SHP77 (cell line): Measurements from ENCODE around the gene SNAP91.
"Not testable (repeated sequence)": the region's sequence is repeated elsewhere in the genome, so short reads cannot be mapped to it uniquely, and the experiment has no call there.

Source experiments
- DNase-seq, 2 experiments: peaks; one replicate each; lab custom pipeline; 2025; lab: John Stamatoyannopoulos, UW

The SNAP91 gene, protein sequence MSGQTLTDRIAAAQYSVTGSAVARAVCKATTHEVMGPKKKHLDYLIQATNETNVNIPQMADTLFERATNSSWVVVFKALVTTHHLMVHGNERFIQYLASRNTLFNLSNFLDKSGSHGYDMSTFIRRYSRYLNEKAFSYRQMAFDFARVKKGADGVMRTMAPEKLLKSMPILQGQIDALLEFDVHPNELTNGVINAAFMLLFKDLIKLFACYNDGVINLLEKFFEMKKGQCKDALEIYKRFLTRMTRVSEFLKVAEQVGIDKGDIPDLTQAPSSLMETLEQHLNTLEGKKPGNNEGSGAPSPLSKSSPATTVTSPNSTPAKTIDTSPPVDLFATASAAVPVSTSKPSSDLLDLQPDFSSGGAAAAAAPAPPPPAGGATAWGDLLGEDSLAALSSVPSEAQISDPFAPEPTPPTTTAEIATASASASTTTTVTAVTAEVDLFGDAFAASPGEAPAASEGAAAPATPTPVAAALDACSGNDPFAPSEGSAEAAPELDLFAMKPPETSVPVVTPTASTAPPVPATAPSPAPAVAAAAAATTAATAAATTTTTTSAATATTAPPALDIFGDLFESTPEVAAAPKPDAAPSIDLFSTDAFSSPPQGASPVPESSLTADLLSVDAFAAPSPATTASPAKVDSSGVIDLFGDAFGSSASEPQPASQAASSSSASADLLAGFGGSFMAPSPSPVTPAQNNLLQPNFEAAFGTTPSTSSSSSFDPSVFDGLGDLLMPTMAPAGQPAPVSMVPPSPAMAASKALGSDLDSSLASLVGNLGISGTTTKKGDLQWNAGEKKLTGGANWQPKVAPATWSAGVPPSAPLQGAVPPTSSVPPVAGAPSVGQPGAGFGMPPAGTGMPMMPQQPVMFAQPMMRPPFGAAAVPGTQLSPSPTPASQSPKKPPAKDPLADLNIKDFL

GRCh38 chr6:83708970-83709747 lies at the start of gene SNAP91:
SNAP91 (minus strand) TSS chr6:83709101; CDS start chr6:83707927, 1,174 bp downstream.
- peak; percentile 65 to 81 for DNase-seq

DNA sequence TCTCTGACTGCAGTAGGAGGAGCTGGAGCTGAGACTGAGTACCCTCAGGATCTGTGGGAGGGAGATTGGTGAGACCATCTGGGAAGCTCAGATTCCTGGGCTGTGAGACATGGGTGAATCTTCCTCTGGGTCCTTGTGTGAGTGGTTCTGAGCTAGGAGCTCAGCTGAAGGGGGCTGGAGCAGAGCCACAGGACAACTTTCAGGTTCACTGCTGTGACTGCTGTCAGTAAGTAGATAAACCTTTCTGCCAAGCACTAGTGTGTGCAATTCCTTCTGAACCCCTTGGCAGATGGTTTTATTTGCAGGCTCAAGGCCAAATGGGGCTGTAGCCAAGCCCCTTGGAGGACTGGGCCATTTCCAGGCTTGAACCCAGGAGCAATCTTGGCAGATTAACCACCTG lies 49.6 kb upstream of the SNAP91 start:
- DNase-seq: no peak

DNA sequence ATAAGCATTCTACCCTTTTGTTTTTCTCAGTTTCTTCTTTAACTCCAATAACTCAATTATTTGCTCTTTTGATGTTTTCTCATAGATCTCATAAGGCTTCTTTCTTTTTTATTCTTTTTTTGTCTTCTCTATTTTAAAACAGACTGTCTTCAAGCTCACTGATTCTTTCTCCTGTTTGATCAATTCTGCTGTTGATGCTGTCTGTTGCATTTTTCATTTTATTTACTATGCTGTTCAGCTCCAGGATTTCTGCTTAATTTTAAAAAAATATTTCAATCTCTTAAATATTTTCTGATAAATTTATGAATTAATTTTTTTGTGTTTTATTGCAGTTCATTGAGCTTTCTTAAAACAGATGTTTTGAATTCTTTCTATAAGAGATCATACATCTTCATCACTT lies 48.1 kb upstream of the SNAP91 start:
- DNase-seq: no peak

GRCh38 chr6:83756565-83756964 lies 47.7 kb upstream of the SNAP91 start:
- no peak for DNase-seq

DNA sequence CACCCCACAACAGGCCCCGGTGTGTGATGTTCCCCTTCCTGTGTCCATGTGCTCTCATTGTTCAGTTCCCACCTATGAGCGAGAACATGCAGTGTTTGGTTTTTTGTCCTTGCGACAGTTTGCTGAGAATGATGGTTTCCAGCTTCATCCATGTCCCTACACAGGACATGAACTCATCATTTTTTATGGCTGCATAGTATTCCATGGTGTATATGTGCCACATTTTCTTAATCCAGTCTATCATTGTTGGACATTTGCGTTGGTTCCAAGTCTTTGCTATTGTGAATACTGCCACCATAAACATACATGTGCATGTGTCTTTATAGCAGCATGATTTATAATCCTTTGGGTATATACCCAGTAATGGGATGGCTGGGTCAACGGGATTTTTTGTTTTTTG lies 43.5 kb upstream of the SNAP91 start:
- DNase-seq: not testable (repeated sequence)

DNA sequence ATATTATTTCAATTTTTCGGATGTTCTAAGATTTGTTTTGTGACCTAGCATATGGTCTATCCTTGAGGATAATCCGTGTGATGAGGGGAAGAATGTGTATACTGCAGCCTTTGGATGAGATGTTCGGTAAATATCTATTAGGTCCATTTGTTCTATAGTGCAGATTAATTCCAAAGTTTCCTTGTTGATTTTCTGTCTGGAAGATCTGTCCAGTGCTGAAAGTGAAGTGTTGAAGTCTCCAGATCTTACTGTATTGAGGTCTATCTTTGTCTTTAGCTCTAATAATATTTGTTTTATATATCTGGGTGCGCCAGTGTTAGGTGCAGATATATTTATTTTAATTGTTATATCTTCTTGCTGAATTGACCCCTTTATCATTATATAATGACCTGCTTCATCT lies 32.2 kb upstream of the SNAP91 start:
- DNase-seq: no peak

- no peak for DNase-seq
Measured at GRCh38 chr6:83735461-83735860, 26.6 kb upstream of the SNAP91 start.

DNA sequence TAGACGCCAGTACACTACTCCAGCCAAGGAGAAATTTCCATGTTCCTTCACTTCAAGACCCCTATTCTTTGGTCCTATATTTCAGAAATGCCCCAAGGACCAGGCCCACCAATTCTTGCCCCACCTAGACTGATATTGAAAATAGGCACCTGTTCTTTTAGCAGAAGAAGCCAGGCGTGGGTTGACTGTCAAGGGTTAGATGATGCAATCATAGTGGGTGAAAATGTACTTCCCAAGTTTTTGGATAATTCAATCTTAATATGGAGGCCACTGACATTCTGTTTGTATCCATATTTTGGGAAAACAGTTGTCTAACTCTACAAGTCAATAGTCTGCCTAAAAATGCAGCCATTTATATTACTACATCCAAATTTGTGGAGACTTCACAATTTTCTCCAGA lies 21.0 kb upstream of the SNAP91 start:
- no peak for DNase-seq

DNA sequence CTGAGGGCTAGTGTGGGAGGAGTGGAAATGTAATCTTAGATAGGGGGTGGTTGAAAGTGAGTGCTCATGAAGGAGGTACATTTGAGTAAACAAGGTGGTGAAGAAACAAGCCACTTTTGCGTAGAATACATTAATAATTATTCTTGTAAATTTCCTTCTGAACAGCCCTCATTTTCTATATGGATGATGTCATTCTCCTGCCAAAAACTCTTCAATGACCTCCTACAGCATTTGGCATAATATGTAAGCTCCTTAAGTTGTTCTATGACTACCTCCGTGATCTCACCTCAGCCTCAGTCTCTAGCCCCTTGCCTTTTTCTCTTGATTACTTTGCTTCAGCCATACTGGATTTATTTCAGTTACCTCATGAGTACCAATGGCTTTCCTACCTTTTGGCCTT lies 14.0 kb upstream of the SNAP91 start:
- no peak for DNase-seq

GRCh38 chr6:83717809-83718208 lies 8.9 kb upstream of the SNAP91 start:
- DNase-seq: no peak

DNA sequence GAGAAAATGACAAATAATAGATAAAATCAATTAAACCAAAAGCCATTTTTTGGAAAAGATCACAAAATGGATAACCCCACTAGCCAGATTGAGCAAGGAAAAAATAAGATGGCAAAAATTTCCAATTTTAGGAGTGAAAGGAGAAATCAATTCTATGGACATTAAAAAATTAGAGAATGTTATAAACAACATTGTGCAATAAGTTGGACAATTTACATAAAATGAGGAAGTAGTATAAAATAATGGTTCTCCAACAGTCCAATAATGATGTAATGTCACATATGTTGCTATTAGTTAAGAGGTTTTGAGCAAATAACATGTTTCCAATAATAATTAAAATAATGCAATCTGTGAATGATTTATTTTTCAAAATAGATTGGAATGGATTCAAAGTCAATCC lies 3.1 kb upstream of the SNAP91 start:
- no peak for DNase-seq

DNA sequence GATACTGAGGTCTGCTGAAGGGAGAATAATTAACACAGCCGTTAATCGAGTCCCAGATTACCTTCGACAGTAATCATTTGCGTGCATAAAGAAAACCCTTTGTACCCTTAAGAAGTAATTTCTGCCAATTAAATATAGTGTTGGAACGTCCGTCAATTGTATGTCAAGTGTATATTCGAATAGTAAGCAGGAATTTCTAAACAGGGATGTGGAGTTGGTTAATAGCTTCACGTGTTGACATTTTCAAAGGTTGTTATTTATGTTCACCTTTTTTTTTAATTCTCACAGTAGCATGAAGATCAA lies 798 bp upstream of the SNAP91 start:
- DNase-seq: no peak

DNA sequence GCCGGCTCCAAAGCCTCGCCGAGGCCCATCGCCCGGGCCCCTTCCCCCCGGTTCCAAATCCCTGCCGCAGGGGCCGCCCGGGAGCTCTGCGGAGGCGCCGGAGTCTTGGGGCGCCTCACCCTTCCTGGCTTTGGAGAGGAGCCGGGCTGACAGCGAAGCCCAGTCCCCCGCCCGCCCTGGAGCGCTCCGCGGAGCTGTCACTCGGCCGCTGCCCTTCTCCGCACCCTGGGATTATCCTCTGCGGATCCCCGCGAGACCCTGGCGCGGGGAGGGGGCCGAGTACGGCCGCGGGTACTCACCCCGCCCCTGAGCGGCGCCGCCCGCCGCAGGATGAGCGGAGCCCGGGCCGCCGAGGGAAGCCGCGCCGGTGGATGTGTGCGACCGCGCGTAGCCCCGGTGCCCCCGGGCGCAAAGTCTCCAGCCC lies 343 bp downstream of the SNAP91 start:
- DNase-seq: peak; percentile 7 to 38

DNA sequence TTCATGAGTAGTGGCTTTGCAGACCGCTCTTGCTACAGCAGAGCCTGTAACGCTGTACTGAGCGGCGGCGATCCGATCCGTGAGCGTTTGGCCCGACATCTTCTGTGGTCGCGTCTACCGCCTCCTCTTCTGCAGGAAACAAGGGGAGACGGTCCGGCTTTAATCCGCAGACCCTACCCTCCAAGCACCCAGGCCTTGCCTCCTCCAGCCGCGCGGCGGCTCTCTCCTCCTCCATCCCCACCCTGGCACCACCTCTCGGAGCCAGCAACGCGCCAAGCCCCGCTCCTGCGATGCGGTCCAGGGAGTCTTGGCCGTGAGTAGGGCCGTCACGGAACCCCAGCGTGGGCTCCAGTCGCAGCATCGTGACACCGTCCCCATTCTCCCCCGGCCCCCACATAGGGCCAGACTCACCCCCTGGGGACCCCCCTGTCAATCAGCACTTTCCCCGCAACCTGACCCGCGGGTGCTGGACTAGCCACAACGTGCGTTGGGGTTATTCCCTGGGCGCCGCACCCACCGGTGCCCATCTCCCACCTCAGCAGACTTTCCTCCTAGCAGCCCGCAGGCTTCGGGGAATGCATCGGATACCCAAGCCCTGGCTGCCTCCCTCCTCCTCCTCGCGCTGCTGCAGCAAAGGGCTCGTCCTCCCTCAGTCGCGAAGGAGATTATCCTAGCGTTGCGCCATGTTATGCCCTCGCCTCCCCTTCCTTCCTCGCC lies 914 bp downstream of the SNAP91 start:
- DNase-seq: peak; percentile 9 to 17

- DNase-seq: no peak
Measured at GRCh38 chr6:83702749-83703148, 6.2 kb downstream of the SNAP91 start.

- DNase-seq: no peak
Measured at GRCh38 chr6:83702077-83702476, 6.8 kb downstream of the SNAP91 start.

GRCh38 chr6:83696674-83697073 lies 12.2 kb downstream of the SNAP91 start:
- DNase-seq: no peak

DNA sequence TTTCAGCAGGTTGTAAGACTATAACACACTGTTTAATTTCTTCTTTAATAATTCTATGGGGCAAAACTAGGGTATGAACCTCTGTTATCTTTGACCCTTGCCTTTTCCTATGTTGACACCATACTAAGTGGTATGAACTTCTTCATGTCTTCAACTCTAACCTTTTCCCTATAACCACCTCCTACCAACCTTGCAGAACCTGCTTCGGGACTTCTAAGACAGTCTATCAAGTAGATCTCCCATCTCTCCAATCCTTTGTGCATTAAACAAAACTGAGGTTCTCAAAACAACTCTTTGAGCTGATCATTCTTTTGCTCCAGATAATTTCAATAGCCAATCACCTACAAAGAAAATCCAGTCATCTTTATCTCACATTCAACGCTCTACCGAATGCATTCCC lies 23.4 kb downstream of the SNAP91 start:
- DNase-seq: no peak

DNA sequence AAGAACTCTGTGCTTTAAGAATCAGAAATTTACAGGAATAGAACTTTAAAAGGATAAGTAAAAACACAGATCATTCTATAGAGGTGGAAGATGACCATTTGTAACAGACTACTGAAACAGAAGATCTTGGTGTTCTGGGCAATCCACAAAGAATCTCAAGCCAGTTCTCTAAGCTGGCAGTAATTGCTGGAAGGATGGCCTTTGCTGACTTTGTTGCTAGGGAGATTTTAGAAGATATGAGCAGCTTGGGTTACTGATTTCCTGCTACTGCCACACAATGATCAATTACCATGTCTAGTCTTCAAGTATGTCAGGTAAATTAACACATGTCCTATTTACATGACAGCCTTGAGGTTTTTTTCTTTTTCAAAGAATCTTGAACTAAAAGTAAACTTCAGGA lies 31.1 kb downstream of the SNAP91 start:
- DNase-seq: no peak

- no peak for DNase-seq
Measured at GRCh38 chr6:83637953-83638352, 70.9 kb downstream of the SNAP91 start.

DNA sequence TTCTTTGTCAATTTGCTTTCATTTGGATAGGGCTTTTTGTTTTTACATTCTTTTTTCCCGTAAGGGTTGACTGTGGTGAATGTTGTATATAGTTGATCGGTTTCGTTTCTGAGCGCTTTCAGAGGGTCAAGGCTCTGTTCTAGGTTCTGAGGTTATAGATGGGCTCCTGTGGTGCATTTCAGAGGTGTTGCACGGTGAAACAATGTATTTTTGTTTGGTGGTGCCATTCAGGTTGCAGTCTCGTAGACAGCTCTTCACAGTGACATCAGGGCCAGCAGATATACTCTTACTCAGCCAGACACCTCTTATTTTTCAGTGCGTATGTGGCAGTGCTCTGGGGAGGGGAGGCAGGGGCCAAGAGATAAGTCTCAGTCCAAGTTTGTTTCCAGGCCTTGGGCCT lies 72.1 kb downstream of the SNAP91 start:
- no peak for DNase-seq

DNA sequence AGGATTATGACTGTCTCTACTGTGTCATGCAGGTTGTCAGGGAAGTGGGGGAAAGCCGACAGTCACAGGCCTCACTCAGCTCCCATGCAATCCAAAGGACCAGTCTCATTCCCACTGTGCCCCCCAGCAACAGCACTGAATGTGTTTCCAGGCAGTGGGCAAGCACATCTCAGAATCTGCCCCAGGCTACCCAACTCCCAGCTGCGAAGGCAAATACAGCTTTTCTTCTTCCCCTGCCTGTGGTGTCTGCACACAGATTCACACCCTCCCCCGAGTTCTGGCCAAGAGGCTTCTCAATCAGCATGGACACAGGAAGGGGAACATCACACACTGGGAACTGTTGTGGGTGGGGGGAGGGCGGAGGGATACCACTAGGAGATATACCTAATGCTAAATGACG lies 75.3 kb downstream of the SNAP91 start:
- no peak for DNase-seq
